ENCODE data around the gene CENPVL3. TPM values are rescaled to one million over a fixed set of nuclear protein-coding genes. Genes with fewer than 3 reads are reported as not detected.

Gene CENPVL3
- total RNA-seq, 1 donor from 2014 or later, result 2.9 TPM

DNA sequence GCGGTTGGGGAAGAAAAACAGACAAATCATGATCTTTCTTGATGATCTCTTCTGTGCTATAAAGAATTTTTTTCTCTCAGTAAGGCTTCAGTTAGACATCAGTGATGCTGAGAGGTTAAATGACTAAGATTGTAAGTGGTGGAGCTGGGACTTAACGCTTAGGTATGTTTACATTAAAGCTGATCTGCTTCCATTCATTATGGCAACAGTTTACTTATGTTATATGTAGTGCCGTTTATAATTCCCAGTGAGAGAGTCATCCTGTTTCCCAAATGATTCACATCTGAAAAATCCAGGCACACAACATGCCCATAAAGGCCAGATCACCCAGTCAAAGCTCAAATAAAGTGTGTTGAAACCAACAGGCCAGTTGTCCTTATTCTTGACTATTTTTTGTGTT lies 50.1 kb downstream of the CENPVL3 start:
- TF ChIP-seq, protein P1, sequence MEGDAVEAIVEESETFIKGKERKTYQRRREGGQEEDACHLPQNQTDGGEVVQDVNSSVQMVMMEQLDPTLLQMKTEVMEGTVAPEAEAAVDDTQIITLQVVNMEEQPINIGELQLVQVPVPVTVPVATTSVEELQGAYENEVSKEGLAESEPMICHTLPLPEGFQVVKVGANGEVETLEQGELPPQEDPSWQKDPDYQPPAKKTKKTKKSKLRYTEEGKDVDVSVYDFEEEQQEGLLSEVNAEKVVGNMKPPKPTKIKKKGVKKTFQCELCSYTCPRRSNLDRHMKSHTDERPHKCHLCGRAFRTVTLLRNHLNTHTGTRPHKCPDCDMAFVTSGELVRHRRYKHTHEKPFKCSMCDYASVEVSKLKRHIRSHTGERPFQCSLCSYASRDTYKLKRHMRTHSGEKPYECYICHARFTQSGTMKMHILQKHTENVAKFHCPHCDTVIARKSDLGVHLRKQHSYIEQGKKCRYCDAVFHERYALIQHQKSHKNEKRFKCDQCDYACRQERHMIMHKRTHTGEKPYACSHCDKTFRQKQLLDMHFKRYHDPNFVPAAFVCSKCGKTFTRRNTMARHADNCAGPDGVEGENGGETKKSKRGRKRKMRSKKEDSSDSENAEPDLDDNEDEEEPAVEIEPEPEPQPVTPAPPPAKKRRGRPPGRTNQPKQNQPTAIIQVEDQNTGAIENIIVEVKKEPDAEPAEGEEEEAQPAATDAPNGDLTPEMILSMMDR (conservative IDR thresholded peaks at IDR 0.05), result no peak
- H3K9me3 Mint-ChIP-seq, result no peaks in the 10 kb centered on the region
- DNase-seq (ENCODE audit: extremely low spot score, unreplicated experiment), result no peak
- H3K36me3 Mint-ChIP-seq, result no peaks in the 10 kb centered on the region
- no peaks in the 10 kb centered on the region for H3K27me3 Mint-ChIP-seq
- H3K4me1 Mint-ChIP-seq (ENCODE audit: unreplicated experiment), result no peaks in the 10 kb centered on the region
- H3K27ac Mint-ChIP-seq, result no peak overlapping the region
- no peak overlapping the region for H3K4me3 Mint-ChIP-seq

Other genes starting within 250 kb of the CENPVL3 start
- 6.1 and 19.3 TPM in 2 replicates for gene NUDT11, start 122.3 kb downstream of the CENPVL3 start, total RNA-seq (ENCODE audit: low replicate concordance)
- gene CENPVL2, start 63.9 kb upstream of the CENPVL3 start, total RNA-seq (ENCODE audit: low replicate concordance), result 0.33 and 0.85 TPM in 2 replicates
- 0.33 and 0.85 TPM in 2 replicates for gene CENPVL1, start 91.6 kb upstream of the CENPVL3 start, total RNA-seq (ENCODE audit: low replicate concordance)
- gene GSPT2, start 124.5 kb upstream of the CENPVL3 start, total RNA-seq (ENCODE audit: low replicate concordance), result 18.8 and 19.2 TPM in 2 replicates